HG02938 (cell line): ENCODE results near the gene PALM3.

Source experiments
- ATAC-seq: cut with Tn5 transposase; IDR thresholded peaks from one replicate; pipeline ENCODE4 v1.9.1; 2021; ENCODE audit warnings: mild to moderate bottlenecking, moderate library complexity; ENCODE audit not compliant: unreplicated experiment

Gene PALM3

DNA sequence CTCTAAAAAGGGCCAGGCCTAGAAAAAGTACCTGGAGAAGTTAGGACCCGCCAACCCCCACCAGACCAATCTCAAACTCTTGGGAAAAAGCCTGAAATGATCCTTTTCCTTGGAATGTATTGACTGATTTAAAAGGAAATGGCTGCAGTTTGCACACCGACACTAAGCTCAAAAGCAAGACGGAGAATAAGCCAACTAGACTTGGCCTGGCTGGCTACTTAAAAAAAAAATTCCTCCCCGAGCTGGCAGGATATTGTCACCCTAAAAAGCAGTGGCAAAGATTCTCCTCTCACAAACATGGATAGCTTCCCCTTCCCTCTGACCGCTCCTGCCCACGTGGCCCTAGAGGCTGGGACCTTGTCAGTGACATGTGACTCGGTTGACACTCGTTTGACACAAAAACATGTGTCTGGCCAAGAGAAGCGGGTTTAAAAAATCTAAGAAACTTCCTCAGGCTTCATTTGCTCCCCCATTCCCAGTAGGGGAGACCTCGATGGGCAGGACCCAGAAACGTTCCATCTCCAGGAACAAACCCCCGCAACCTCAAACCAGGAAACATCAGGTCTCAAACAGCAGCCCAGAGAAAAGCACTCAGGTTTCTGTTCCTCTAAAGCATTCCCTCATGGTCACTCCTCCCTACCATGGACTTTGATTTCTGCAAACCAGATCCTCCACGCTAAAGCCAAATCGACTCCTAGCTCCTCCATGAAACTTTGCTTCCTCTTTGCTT is 57.1 kb downstream of the PALM3 start:
- ATAC-seq: no peak
